Fibroblast of mammary gland (primary cell): ENCODE measurements around the gene DAP.

Experiments used
- DNase-seq: peaks from one replicate; pipeline ENCODE4 v3.0.0-alpha.2; 2010; ENCODE audit warnings: low read depth
- H3K4me3 ChIP-seq: 2 replicates; pipeline ENCODE4 v1.5.1; 2011; ENCODE audit warnings: low read depth, mild to moderate bottlenecking, low read length, moderate library complexity; ENCODE audit not compliant: control insufficient read depth
- CTCF ChIP-seq: conservative IDR thresholded peaks from 2 replicates; pipeline ENCODE4 v1.5.1; 2011; ENCODE audit warnings: low read depth, low read length, inconsistent platforms; ENCODE audit not compliant: control insufficient read depth, insufficient read depth

DAP gene

GRCh38 chr5:10760921-10761184 lies 181 bp downstream of the DAP start:
- no peak for DNase-seq
- H3K4me3 ChIP-seq, result peak overlapping the region; percentile 81
- TF ChIP-seq CTCF, result no peak

GRCh38 chr5:10760096-10760920 lies 726 bp downstream of the DAP start:
- peak overlapping the region; percentile 81 for H3K4me3 ChIP-seq
- peak; percentile 60 for DNase-seq

GRCh38 chr5:10759111-10759510 lies 1.9 kb downstream of the DAP start:
- DNase-seq, result no peak

More at GRCh38 chr5:10760096-10760920, 726 bp downstream of the DAP start:
- TF ChIP-seq CTCF, result no peak

GRCh38 chr5:10757922-10758555 lies 3.0 kb downstream of the DAP start:
- no peak for TF ChIP-seq CTCF
- H3K4me3 ChIP-seq, result no peak overlapping the region
- DNase-seq, result no peak

More at GRCh38 chr5:10759111-10759510, 1.9 kb downstream of the DAP start:
- no peak for TF ChIP-seq CTCF
- no peak overlapping the region for H3K4me3 ChIP-seq

GRCh38 chr5:10757043-10757442 lies 4.0 kb downstream of the DAP start:
- H3K4me3 ChIP-seq, result no peak overlapping the region
- no peak for TF ChIP-seq CTCF
- DNase-seq, result no peak

GRCh38 chr5:10756549-10756948 lies 4.5 kb downstream of the DAP start:
- DNase-seq, result peak; percentile 78
- H3K4me3 ChIP-seq, result no peak overlapping the region
- no peak for TF ChIP-seq CTCF
